H1 (cell line): ENCODE measurements around the gene CMSS1. TPM values are rescaled to one million over a fixed set of nuclear protein-coding genes. Genes with fewer than 3 reads are reported as not detected.

Experiments used
- CTCF ChIA-PET: fragments of 300-600 bp; sonication (Branson Sonifier 250); formaldehyde crosslinking; loops from one replicate; lab custom pipeline; 2021; ENCODE audit not compliant: partially characterized antibody; lab: Charles Lee
- POLR2A ChIA-PET: fragments of 300-600 bp; sonication (Branson Sonifier 250); formaldehyde crosslinking; loops from one replicate; lab custom pipeline; 2021; ENCODE audit warnings: inconsistent platforms; ENCODE audit not compliant: partially characterized antibody; lab: Charles Lee
- DNase-seq, 2 experiments: peaks; one replicate each; pipeline versions ENCODE4 v3.0.0 to v3.0.0-alpha.2; 2010 to 2022; ENCODE audit warnings: low spot score in 2 of 2, low read depth in 1 of 2, mixed read lengths in 1 of 2
- FAIRE-seq: peaks from 2 replicates; lab custom pipeline; 2011; peaks lifted over from hg19 to GRCh38; lab: Jason Lieb, UNC
- H2AFZ ChIP-seq: 2 replicates; pipeline ENCODE4 v1.8.1; 2012; ENCODE audit warnings: low read length, inconsistent platforms
- H2AK5ac ChIP-seq: 2 replicates; pipeline ENCODE4 v1.6.1; 2013; ENCODE audit warnings: low read depth, low read length
- H2BK120ac ChIP-seq: replicated peaks from 2 replicates; pipeline ENCODE3; 2013; ENCODE audit warnings: low read depth, low read length, inconsistent platforms
- H2BK12ac ChIP-seq: 2 replicates; pipeline ENCODE4 v1.6.1; 2013; ENCODE audit warnings: low read depth, low read length
- H2BK15ac ChIP-seq: 2 replicates; pipeline ENCODE4 v1.6.1; 2013; ENCODE audit warnings: low read length
- H2BK20ac ChIP-seq: 2 replicates; pipeline ENCODE4 v1.6.1; 2013; ENCODE audit warnings: low read length
- H2BK5ac ChIP-seq: 2 replicates; pipeline ENCODE4 v1.6.1; 2013; ENCODE audit warnings: low read depth, low read length
- H3K14ac ChIP-seq: 2 replicates; pipeline ENCODE4 v1.6.1; 2013; ENCODE audit warnings: inconsistent platforms; ENCODE audit not compliant: insufficient read length
- H3K18ac ChIP-seq: 2 replicates; pipeline ENCODE4 v1.6.1; 2013; ENCODE audit warnings: low read length; ENCODE audit errors: extremely low read depth
- H3K23ac ChIP-seq: 2 replicates; pipeline ENCODE4 v1.6.1; 2013; ENCODE audit warnings: inconsistent platforms; ENCODE audit not compliant: insufficient read length
- H3K23me2 ChIP-seq: 2 replicates; pipeline ENCODE4 v1.6.1; 2013; ENCODE audit warnings: low read depth, low read length
- H3K27ac ChIP-seq: 2 replicates; pipeline ENCODE4 v1.6.1; 2011; ENCODE audit warnings: low read depth, low read length, inconsistent platforms
- H3K27me3 ChIP-seq, 4 experiments: replicated peaks in 1 of 4; 1 replicate in 1 of 4; 2 replicates in 3 of 4; pipeline versions ENCODE4 v1.6.1 to v1.8.1; 2011 to 2013; ENCODE audit warnings: low read length in 3 of 4, mild to moderate bottlenecking in 3 of 4, inconsistent platforms in 2 of 4, mixed read lengths in 2 of 4, moderate library complexity in 1 of 4; ENCODE audit not compliant: control insufficient read depth in 3 of 4, insufficient read depth in 3 of 4; ENCODE audit errors: extremely low read depth in 1 of 4
- H3K36me3 ChIP-seq, 4 experiments: 2 replicates each; pipeline versions ENCODE4 v1.6.1 to v1.8.1; 2011 to 2013; ENCODE audit warnings: mild to moderate bottlenecking in 4 of 4, low read length in 3 of 4, moderate library complexity in 2 of 4, control low read depth in 1 of 4, inconsistent platforms in 1 of 4; ENCODE audit not compliant: insufficient read depth in 4 of 4, control insufficient read depth in 2 of 4
- H3K4ac ChIP-seq: replicated peaks from 2 replicates; pipeline ENCODE3; 2013; ENCODE audit warnings: low read length, low read depth, mixed read lengths, inconsistent platforms; ENCODE audit not compliant: insufficient read length
- H3K4me1 ChIP-seq, 4 experiments: replicated peaks in 1 of 4; 1 replicate in 1 of 4; 2 replicates in 3 of 4; pipeline versions ENCODE4 v1.6.1 to v1.8.1; 2011 to 2013; ENCODE audit warnings: low read length in 3 of 4, inconsistent platforms in 2 of 4, mixed read lengths in 1 of 4; ENCODE audit not compliant: insufficient read depth in 4 of 4, control insufficient read depth in 3 of 4
- H3K4me2 ChIP-seq, 2 experiments: 2 replicates each; pipeline versions ENCODE4 v1.6.1 to v1.8.1; 2011 to 2013; ENCODE audit warnings: low read depth in 2 of 2, low read length in 2 of 2, control low read depth in 1 of 2, inconsistent platforms in 1 of 2, mild to moderate bottlenecking in 1 of 2; ENCODE audit not compliant: insufficient read depth in 1 of 2
- H3K4me3 ChIP-seq, 4 experiments: fragments of 200-600, 300-600 bp in 1 of 4; sonication (generic), shearing (Covaris generic), sonication (Bioruptor Twin) in 1 of 4; 2 replicates each; pipeline versions ENCODE4 v1.5.1 to v1.8.1; 2011 to 2016; ENCODE audit warnings: low read length in 4 of 4, low read depth in 3 of 4, control low read depth in 2 of 4, inconsistent platforms in 2 of 4, mild to moderate bottlenecking in 2 of 4, mixed read lengths in 1 of 4, moderate library complexity in 1 of 4; ENCODE audit not compliant: insufficient read depth in 2 of 4; ENCODE audit errors: extremely low read depth in 1 of 4
- H3K56ac ChIP-seq: replicated peaks from 2 replicates; pipeline ENCODE3; 2013; ENCODE audit warnings: low read depth, mild to moderate bottlenecking, mixed read lengths, low read length, inconsistent platforms; ENCODE audit not compliant: insufficient read length
- H3K79me1 ChIP-seq: 2 replicates; pipeline ENCODE4 v1.6.1; 2013; ENCODE audit warnings: low read depth, low read length, control low read depth
- H3K79me2 ChIP-seq, 2 experiments: 2 replicates each; pipeline versions ENCODE4 v1.6.1 to v1.8.1; 2012 to 2013; ENCODE audit warnings: low read length in 2 of 2, mild to moderate bottlenecking in 2 of 2, inconsistent platforms in 1 of 2; ENCODE audit not compliant: insufficient read depth in 2 of 2, control insufficient read depth in 1 of 2
- H3K9ac ChIP-seq, 4 experiments: replicated peaks in 1 of 4; 1 replicate in 1 of 4; 2 replicates in 3 of 4; pipeline versions ENCODE4 v1.6.1 to v1.8.1; 2011 to 2013; ENCODE audit warnings: low read depth in 3 of 4, low read length in 3 of 4, control low read depth in 2 of 4, mild to moderate bottlenecking in 2 of 4, moderate library complexity in 2 of 4, inconsistent platforms in 1 of 4; ENCODE audit errors: extremely low read depth in 1 of 4
- H3K9me3 ChIP-seq, 2 experiments: 2 replicates each; pipeline versions ENCODE4 v1.6.1 to v1.8.1; 2012 to 2013; ENCODE audit warnings: mild to moderate bottlenecking in 2 of 2, moderate library complexity in 2 of 2, control low read depth in 1 of 2, inconsistent platforms in 1 of 2, low read depth in 1 of 2, low read length in 1 of 2, mixed read lengths in 1 of 2; ENCODE audit not compliant: insufficient read depth in 2 of 2
- H4K20me1 ChIP-seq, 2 experiments: replicated peaks in 1 of 2; 2 replicates each; pipeline versions ENCODE3 to v1.8.1; 2011 to 2013; ENCODE audit warnings: inconsistent platforms in 2 of 2, low read length in 2 of 2, mild to moderate bottlenecking in 1 of 2; ENCODE audit not compliant: insufficient read depth in 2 of 2, control insufficient read depth in 1 of 2
- H4K5ac ChIP-seq: 2 replicates; pipeline ENCODE4 v1.6.1; 2013; ENCODE audit warnings: low read length, low read depth, mixed read lengths, inconsistent platforms; ENCODE audit not compliant: insufficient read length
- H4K8ac ChIP-seq: 2 replicates; pipeline ENCODE4 v1.8.0; 2013; ENCODE audit warnings: mild to moderate bottlenecking, moderate library complexity, low read length, inconsistent platforms; ENCODE audit not compliant: insufficient read depth; ENCODE audit errors: extremely low read depth
- H4K91ac ChIP-seq: replicated peaks from 2 replicates; pipeline ENCODE3; 2013; ENCODE audit warnings: low read length, mixed read lengths, inconsistent platforms; ENCODE audit not compliant: insufficient read length
- BACH1 ChIP-seq: IDR thresholded peaks from 2 replicates; pipeline ENCODE4 v1.6.1; 2012; ENCODE audit warnings: low read length, improper control_type of control experiment
- HDAC6 ChIP-seq: IDR thresholded peaks from one replicate; pipeline ENCODE4 v1.7.1; 2012; ENCODE audit warnings: low read depth, mild to moderate bottlenecking, inconsistent platforms, low read length, moderate library complexity
- RAD21 ChIP-seq, 2 experiments: IDR thresholded peaks in 1 of 2; conservative IDR thresholded peaks in 1 of 2; 2 replicates each; pipeline ENCODE4 v1.6.1; 2011; ENCODE audit warnings: low read depth in 2 of 2, low read length in 2 of 2, improper control_type of control experiment in 1 of 2, inconsistent platforms in 1 of 2, mild to moderate bottlenecking in 1 of 2, moderate library complexity in 1 of 2
- SP1 ChIP-seq: IDR thresholded peaks from 2 replicates; pipeline ENCODE4 v1.6.1; 2011; ENCODE audit warnings: low read depth, low read length
- polyA plus RNA-seq, 7 experiments: library from polyadenylated mRNA; depleted of rRNA in 3 of 7; stranded (reverse) in 5 of 7; unstranded in 2 of 7; fragments of >200 nt in 5 of 7; fragments of 200-250 nt in 2 of 7; gene quantifications; 1 replicate in 5 of 7; 2 replicates in 1 of 7; 4 replicates in 1 of 7; pipeline versions ENCODE4 v1.2.1 to v1.2.3, GENCODE V29; 2011 to 2013; ENCODE audit warnings: missing spikeins in 2 of 7, mixed read lengths in 2 of 7
- total RNA-seq: library from RNA; stranded (reverse); fragmentation: NEBNext Ultra II Directional; extraction: Animal tissue kit (Norgen Biotek cat#: 25700); gene quantifications from 2 replicates; pipeline ENCODE4 v1.2.1, GENCODE V29; 2021

Gene CMSS1
- total and polyA plus RNA-seq, 2 of the 8 experiments (the other 6 are each of a cell fraction or from before 2014, with no cell fraction given) = 15.2 to 75.1 TPM

- no peaks in the 10 kb centered on the region for H3K27me3 ChIP-seq
- no peak overlapping the region for H4K8ac ChIP-seq
- H3K18ac ChIP-seq = no peak overlapping the region
- H2BK120ac ChIP-seq = no peak overlapping the region
- no peak overlapping the region for H4K5ac ChIP-seq
- no peak overlapping the region for H2AFZ ChIP-seq
- H3K4me2 ChIP-seq = no peak overlapping the region
- TF ChIP-seq SP1 (no peak), RAD21 (IDR thresholded peaks at IDR 0.05 in 1 of 2, conservative IDR thresholded peaks at IDR 0.05 in 1 of 2; ENCODE audit: low read depth in 2 of 2, low read length in 2 of 2) (no peak), HDAC6 (no peak), BACH1 (no peak)
- H3K9me3 ChIP-seq = no peaks in the 10 kb centered on the region; a peak in 1 of 4 replicates
- H3K14ac ChIP-seq = no peak overlapping the region
- H2BK15ac ChIP-seq = no peak overlapping the region
- no peak overlapping the region for H3K4ac ChIP-seq
- H3K36me3 ChIP-seq = no peaks in the 10 kb centered on the region
- H4K20me1 ChIP-seq = no peaks in the 10 kb centered on the region
- H3K4me3 ChIP-seq = no peak overlapping the region
- no peak for DNase-seq
- no peak overlapping the region for H4K91ac ChIP-seq
- peaks cover 0 to 6% (median 0%) of the 10 kb centered on the region in 4 experiments; a peak in 1 of 7 replicates for H3K4me1 ChIP-seq
- no peak overlapping the region for H2BK20ac ChIP-seq
- no peaks in the 10 kb centered on the region for H3K79me1 ChIP-seq
- no peak for FAIRE-seq
- H3K23me2 ChIP-seq = no peaks in the 10 kb centered on the region
- H2AK5ac ChIP-seq = no peak overlapping the region
- CTCF ChIA-PET = interaction anchor here (0.9 to 1.6 kb wide), 2 partner anchors 11 to 17 kb away, joined by 3 to 4 read pairs; no protein-coding TSS in a partner anchor
- H2BK5ac ChIP-seq = no peak overlapping the region
- H3K23ac ChIP-seq = no peak overlapping the region
- H3K79me2 ChIP-seq = no peaks in the 10 kb centered on the region
- POLR2A ChIA-PET = no interaction called here
- H3K56ac ChIP-seq = no peak overlapping the region
- H2BK12ac ChIP-seq = no peak overlapping the region
- H3K9ac ChIP-seq = no peak overlapping the region
- H3K27ac ChIP-seq = no peak overlapping the region
These were observed 201.1 kb downstream of the CMSS1 start for GRCh38 chr3:100018806-100019205.
